ENCODE measurements around the gene SLC43A2. TPM values are rescaled to one million over a fixed set of nuclear protein-coding genes. Genes with fewer than 3 reads are reported as not detected.

Gene SLC43A2
- total and polyA plus RNA-seq, 10 donors = 12.6 to 84.6 (median 61.2) TPM

DNA sequence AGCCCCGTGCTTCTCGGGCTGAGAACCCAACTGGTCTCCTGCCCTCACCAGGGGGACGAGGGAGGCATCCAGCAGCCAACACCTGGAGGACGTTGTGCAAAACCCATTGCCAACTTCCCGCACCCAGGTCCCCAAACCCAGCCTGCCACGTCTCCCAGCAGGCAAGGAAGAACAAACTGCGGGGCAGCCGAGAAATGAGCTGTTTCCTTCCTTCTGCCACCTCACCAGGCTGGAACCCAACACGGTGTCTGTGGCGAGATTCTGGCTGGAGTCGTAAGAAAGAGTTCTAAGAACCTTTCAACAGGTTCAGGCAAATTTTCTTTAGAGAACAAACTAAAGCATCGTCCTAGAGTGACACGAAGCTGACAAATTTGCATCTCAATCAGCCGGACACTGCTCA is 3.6 kb downstream of the SLC43A2 start:
- WGBS, 5 donors = 48 to 56% (median 50%) methylated on average over 12 to 14 of the region's 14 CpGs
- Histone ChIP-seq H3K9me3 (no peaks in the 10 kb centered on the region), H3K4me3 (peak overlapping the region in 1 of 8 donors; percentile 31), H3K36me3 (peaks cover 0 to 54% (median 2%) of the 10 kb centered on the region in 6 donors), H3K4me1 (peaks cover 15 to 80% (median 58%) of the 10 kb centered on the region in 6 donors), H3K27ac (peak overlapping the region in 4 of 8 donors; percentile 94 to 99 (median 98)), H3K27me3 (replicated peaks in 1 of 7) (no peaks in the 10 kb centered on the region)
- DNase-seq = no peak
- peak in 1 of 3 donors; percentile 27 for TF ChIP-seq POLR2AphosphoS5 (IDR thresholded peaks at IDR 0.05)
- no peak for TF ChIP-seq POLR2A (IDR thresholded peaks at IDR 0.05)
- intact Hi-C loops (cut with DNase I; ENCODE audit: low total_unique reads) = loop anchor here (5.0 kb wide), 1 partner anchor 63 kb away; the partner anchor contains the start of gene PITPNA

DNA sequence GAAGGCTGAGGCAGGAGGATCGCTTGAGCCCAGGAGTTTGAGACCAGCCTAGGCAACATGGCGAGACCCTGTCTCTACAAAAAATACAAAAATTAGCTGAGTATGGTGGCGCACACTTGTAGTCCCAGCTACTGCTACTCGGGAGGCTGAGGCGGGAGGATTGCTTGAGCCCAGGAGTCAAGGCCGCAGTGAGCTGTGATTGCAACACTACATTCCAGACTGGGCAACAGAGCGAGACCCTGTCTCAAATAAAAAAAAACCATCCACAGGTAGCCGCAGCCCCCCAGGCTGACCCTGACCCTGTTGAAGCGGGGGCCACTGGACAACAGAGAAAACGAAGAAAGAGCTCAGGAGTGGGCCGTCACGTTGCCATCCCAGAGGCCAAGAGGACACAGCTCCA is 4.0 kb downstream of the SLC43A2 start:
- TF ChIP-seq POLR2A (IDR thresholded peaks at IDR 0.05) = no peak
- TF ChIP-seq, protein P1, sequence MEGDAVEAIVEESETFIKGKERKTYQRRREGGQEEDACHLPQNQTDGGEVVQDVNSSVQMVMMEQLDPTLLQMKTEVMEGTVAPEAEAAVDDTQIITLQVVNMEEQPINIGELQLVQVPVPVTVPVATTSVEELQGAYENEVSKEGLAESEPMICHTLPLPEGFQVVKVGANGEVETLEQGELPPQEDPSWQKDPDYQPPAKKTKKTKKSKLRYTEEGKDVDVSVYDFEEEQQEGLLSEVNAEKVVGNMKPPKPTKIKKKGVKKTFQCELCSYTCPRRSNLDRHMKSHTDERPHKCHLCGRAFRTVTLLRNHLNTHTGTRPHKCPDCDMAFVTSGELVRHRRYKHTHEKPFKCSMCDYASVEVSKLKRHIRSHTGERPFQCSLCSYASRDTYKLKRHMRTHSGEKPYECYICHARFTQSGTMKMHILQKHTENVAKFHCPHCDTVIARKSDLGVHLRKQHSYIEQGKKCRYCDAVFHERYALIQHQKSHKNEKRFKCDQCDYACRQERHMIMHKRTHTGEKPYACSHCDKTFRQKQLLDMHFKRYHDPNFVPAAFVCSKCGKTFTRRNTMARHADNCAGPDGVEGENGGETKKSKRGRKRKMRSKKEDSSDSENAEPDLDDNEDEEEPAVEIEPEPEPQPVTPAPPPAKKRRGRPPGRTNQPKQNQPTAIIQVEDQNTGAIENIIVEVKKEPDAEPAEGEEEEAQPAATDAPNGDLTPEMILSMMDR (IDR thresholded peaks at IDR 0.05 in 8 of 11, conservative IDR thresholded peaks at IDR 0.05 in 3 of 11) = no peak
- no peak for TF ChIP-seq POLR2AphosphoS5 (IDR thresholded peaks at IDR 0.05)
- H3K27me3 ChIP-seq (replicated peaks in 1 of 7) = no peaks in the 10 kb centered on the region
- WGBS, 5 donors = 82 to 88% (median 85%) methylated on average over 12 of the region's 12 CpGs
- peaks cover 15 to 76% (median 54%) of the 10 kb centered on the region in 6 donors for H3K4me1 ChIP-seq
- H3K36me3 ChIP-seq = peaks cover 0 to 58% (median 2%) of the 10 kb centered on the region in 6 donors
- H3K4me3 ChIP-seq = no peak overlapping the region
- DNase-seq = no peak
- no peaks in the 10 kb centered on the region for H3K9me3 ChIP-seq
- intact Hi-C loops (cut with DNase I; ENCODE audit: low total_unique reads) = loop anchor here (5.0 kb wide), 1 partner anchor 62 kb away; the partner anchor contains the start of gene PITPNA
- peak overlapping the region in 3 of 8 donors; percentile 94 to 99 (median 98) for H3K27ac ChIP-seq

DNA sequence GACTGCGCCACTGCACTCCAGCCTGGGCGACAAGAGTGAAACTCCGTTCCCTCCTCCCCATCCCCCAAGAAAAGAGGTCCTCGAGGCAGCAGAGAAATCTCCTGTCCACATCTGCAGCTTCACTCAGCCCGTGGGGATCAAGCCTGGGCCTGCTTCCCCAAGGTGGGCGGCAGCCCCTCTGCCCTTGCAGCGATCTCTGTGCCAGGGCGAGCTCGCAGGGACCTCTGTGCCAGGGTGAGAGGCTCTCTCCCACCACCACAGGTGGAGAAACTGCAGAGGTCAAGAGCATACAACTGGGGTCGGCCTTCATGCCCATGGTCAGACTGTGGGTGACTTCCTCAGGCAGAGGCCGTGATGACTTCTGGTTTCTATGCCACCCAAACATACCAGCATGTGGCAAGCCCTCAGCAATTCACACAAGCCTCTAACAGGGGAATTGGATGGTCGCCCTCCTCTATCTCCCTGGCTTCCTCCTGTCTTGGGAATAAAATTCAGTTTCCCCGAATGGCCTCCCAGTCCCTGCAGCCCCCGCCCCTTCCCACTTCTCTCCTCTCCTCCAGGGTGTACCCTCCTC is 5.5 kb downstream of the SLC43A2 start:
- intact Hi-C loops (cut with DNase I; ENCODE audit: low total_unique reads) = no loop called here

DNA sequence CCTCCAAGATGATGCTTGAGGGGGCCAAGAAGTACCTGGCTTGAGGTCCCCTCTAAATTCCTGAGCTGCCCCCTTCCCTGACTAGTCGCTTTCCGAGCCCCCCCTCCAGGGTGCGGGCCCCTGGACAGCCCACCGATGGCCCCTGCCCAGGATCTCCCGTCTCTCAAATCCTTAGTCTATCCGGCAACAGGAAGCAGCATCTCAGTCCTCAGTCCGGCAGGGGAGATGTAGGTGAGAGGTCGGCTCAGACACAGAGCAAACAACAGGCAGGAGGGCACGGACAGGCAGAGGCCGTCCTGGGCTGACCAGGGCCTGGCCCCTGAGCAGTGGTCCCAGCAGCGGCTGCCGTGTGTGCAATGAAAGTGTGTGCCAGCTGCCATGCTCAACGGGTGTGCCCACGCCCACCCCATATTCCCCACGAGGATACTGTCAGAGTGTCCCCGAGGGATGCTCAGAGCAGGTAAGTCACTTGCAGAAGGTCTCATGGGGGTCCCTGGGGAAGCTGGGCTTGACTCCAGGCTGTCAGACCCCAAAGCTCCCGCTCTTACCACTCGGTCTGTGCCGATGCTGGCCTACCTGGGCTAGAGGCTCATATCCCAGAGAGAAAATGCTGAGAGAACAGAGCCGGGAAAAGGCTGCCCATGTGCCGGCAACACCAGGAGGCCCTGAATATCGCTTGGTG is 7.2 kb downstream of the SLC43A2 start:
- intact Hi-C loops (cut with DNase I; ENCODE audit: low total_unique reads) = no loop called here
- no peak for TF ChIP-seq POLR2A (IDR thresholded peaks at IDR 0.05)
- TF ChIP-seq POLR2AphosphoS5 (IDR thresholded peaks at IDR 0.05) = peak in 2 of 3 donors; percentile 17 to 26
- WGBS, 5 donors = 68 to 87% (median 76%) methylated on average over 8 to 22 of the region's 22 CpGs
- H3K27me3 ChIP-seq (replicated peaks in 1 of 7) = no peaks in the 10 kb centered on the region
- peaks cover 0 to 87% (median 2%) of the 10 kb centered on the region in 6 donors for H3K36me3 ChIP-seq
- DNase-seq = no peak
- H3K4me1 ChIP-seq = peaks cover 7 to 78% (median 48%) of the 10 kb centered on the region in 6 donors
- H3K4me3 ChIP-seq = no peak overlapping the region
- peak overlapping the region in 1 of 8 donors; percentile 14 for H3K27ac ChIP-seq
- no peaks in the 10 kb centered on the region for H3K9me3 ChIP-seq

More for the DNA sequence above, 5.5 kb downstream of the SLC43A2 start:
- Histone ChIP-seq H3K36me3 (peaks cover 0 to 73% (median 2%) of the 10 kb centered on the region in 6 donors), H3K9me3 (no peaks in the 10 kb centered on the region), H3K27ac (peak overlapping the region in 3 of 8 donors; percentile 21 to 39 (median 28)), H3K27me3 (replicated peaks in 1 of 7) (no peaks in the 10 kb centered on the region), H3K4me1 (peaks cover 15 to 78% (median 53%) of the 10 kb centered on the region in 6 donors), H3K4me3 (no peak overlapping the region)
- no peak for DNase-seq
- WGBS, 5 donors = 73 to 83% (median 82%) methylated on average over 13 to 14 of the region's 14 CpGs
- TF ChIP-seq POLR2A (IDR thresholded peaks at IDR 0.05) (no peak), POLR2AphosphoS5 (IDR thresholded peaks at IDR 0.05) (peak; percentile 46 to 59 (median 50))
- TF ChIP-seq, protein P1 (IDR thresholded peaks at IDR 0.05 in 8 of 11, conservative IDR thresholded peaks at IDR 0.05 in 3 of 11) = no peak

DNA sequence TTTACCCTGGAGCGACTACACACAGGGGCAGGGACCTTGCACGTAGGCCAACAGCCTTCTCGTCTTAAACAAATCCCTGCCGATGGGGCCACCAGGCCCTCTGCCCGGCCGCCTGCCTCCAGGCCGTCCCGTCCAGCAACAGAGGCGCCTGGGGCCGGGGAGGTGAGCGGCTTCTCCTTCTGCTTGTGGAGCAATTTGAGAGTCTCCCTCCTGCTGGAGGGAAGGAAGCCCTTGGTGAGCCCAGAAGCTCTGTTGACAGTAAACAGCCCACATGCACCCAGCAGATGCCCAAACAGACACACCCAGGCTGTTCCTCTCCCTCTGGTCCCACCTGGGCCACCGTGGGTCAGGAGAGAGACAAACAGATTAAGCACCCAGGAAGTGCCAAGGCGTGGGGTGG is 8.1 kb downstream of the SLC43A2 start:
- TF ChIP-seq, protein P1 (IDR thresholded peaks at IDR 0.05 in 8 of 11, conservative IDR thresholded peaks at IDR 0.05 in 3 of 11) = no peak
- TF ChIP-seq POLR2AphosphoS5 (IDR thresholded peaks at IDR 0.05) = peak in 1 of 3 donors; percentile 23
- TF ChIP-seq POLR2A (IDR thresholded peaks at IDR 0.05) = no peak
- H3K4me1 ChIP-seq = peaks cover 1 to 71% (median 39%) of the 10 kb centered on the region in 6 donors
- H3K36me3 ChIP-seq = peaks cover 0 to 93% (median 2%) of the 10 kb centered on the region in 6 donors
- H3K27ac ChIP-seq = no peak overlapping the region
- intact Hi-C loops (cut with DNase I; ENCODE audit: low total_unique reads) = no loop called here
- H3K4me3 ChIP-seq = no peak overlapping the region
- 74 to 90% (median 87%) methylated on average over 4 to 13 of the region's 13 CpGs for WGBS, 5 donors
- H3K27me3 ChIP-seq (replicated peaks in 1 of 7) = no peaks in the 10 kb centered on the region
- no peak for DNase-seq
- no peaks in the 10 kb centered on the region for H3K9me3 ChIP-seq

Measured in spleen (tissue), 11 donors.